GM23338 (cell line): Measurements from ENCODE around the gene CCNK. TPM values are rescaled to one million over a fixed set of nuclear protein-coding genes. Genes with fewer than 3 reads are reported as not detected.

ENCODE experiments used
- ATAC-seq: fragments of 200-7000 bp; cut with Tn5 transposase; 3 replicates; pipeline ENCODE4 v1.9.1; 2020
- DNase-seq: peaks from one replicate; pipeline ENCODE4 v3.0.0-alpha.2; 2015; ENCODE audit warnings: low spot score
- H2AFZ ChIP-seq: fragments of 200-600 bp; sonication (generic); 2 replicates; pipeline ENCODE4 v1.8.0; 2016; ENCODE audit warnings: antibody characterized with exemption, mild to moderate bottlenecking, moderate library complexity
- H3F3A ChIP-seq: fragments of 200-600 bp; sonication (generic); replicated peaks from 2 replicates; pipeline ENCODE4 v1.8.0; 2017; ENCODE audit warnings: antibody characterized with exemption, mixed run types, low read depth
- H3K27ac ChIP-seq: fragments of 200-600 bp; sonication (generic); 2 replicates; pipeline ENCODE4 v1.6.1; 2016; ENCODE audit warnings: low read depth
- H3K27me3 ChIP-seq: fragments of 200-600 bp; sonication (generic); 2 replicates; pipeline ENCODE4 v1.8.0; 2016; ENCODE audit warnings: mild to moderate bottlenecking, mixed run types, moderate library complexity; ENCODE audit not compliant: insufficient read depth
- H3K36me3 ChIP-seq: fragments of 200-600 bp; sonication (generic); 2 replicates; pipeline ENCODE4 v1.8.0; 2016; ENCODE audit warnings: mild to moderate bottlenecking; ENCODE audit not compliant: insufficient read depth
- H3K4me1 ChIP-seq: fragments of 200-600 bp; sonication (generic); 2 replicates; pipeline ENCODE4 v1.8.0; 2016; ENCODE audit warnings: mild to moderate bottlenecking, moderate library complexity; ENCODE audit not compliant: insufficient read depth
- H3K4me2 ChIP-seq: fragments of 200-600 bp; sonication (generic); 2 replicates; pipeline ENCODE4 v1.7.1; 2017; ENCODE audit warnings: mixed run types
- H3K4me3 ChIP-seq: fragments of 200-600 bp; sonication (generic); 2 replicates; pipeline ENCODE4 v1.6.1; 2016; ENCODE audit warnings: mixed run types
- H3K79me2 ChIP-seq: fragments of 200-600 bp; sonication (generic); replicated peaks from 2 replicates; pipeline ENCODE4 v1.8.0; 2017; ENCODE audit warnings: mild to moderate bottlenecking; ENCODE audit not compliant: insufficient read depth
- H3K9me2 ChIP-seq: fragments of 200-600 bp; sonication (generic); 2 replicates; pipeline ENCODE4 v1.8.0; 2017; ENCODE audit not compliant: insufficient read depth
- H4K20me1 ChIP-seq: fragments of 200-600 bp; sonication (generic); replicated peaks from 2 replicates; pipeline ENCODE4 v1.8.0; 2017; ENCODE audit warnings: mild to moderate bottlenecking; ENCODE audit not compliant: insufficient read depth
- H3K27ac Mint-ChIP-seq: 2 replicates; pipeline ENCODE4 v1.8.0; 2020; ENCODE audit warnings: inconsistent platforms, mild to moderate bottlenecking, moderate library complexity, mixed read lengths
- H3K27me3 Mint-ChIP-seq: 3 replicates; pipeline ENCODE4 v1.8.0; 2022; ENCODE audit warnings: low read depth, mild to moderate bottlenecking, moderate library complexity, mixed read lengths, inconsistent platforms; ENCODE audit not compliant: insufficient read depth, poor library complexity
- H3K36me3 Mint-ChIP-seq: 3 replicates; pipeline ENCODE4 v1.8.0; 2021; ENCODE audit warnings: low read depth, mild to moderate bottlenecking, inconsistent platforms, moderate library complexity, mixed read lengths
- H3K4me1 Mint-ChIP-seq: 3 replicates; pipeline ENCODE4 v1.8.0; 2020; ENCODE audit warnings: mild to moderate bottlenecking, inconsistent platforms, mixed read lengths
- H3K4me3 Mint-ChIP-seq: 3 replicates; pipeline ENCODE4 v1.8.0; 2021; ENCODE audit warnings: moderate library complexity, mild to moderate bottlenecking, inconsistent platforms, mixed read lengths
- H3K9me3 Mint-ChIP-seq: 3 replicates; pipeline ENCODE4 v1.8.0; 2020; ENCODE audit warnings: moderate library complexity, mild to moderate bottlenecking, inconsistent platforms, mixed read lengths
- CREB1 ChIP-seq: fragments of 250-450 bp; sonication (Bioruptor Pico); IDR thresholded peaks from 2 replicates; pipeline ENCODE4 v1.5.0; 2020; ENCODE audit warnings: low read depth, mild to moderate bottlenecking, moderate library complexity
- ETS1 ChIP-seq: IDR thresholded peaks from 2 replicates; pipeline ENCODE4 v1.6.1; 2016; ENCODE audit warnings: antibody characterized with exemption
- EZH2 ChIP-seq: fragments of 200-600 bp; sonication (generic); IDR thresholded peaks from one replicate; pipeline ENCODE4 v1.8.0; 2017; ENCODE audit warnings: antibody characterized with exemption, mild to moderate bottlenecking, low read depth; ENCODE audit not compliant: unreplicated experiment
- EZH2phosphoT487 ChIP-seq: fragments of 200-600 bp; sonication (generic); IDR thresholded peaks from one replicate; pipeline ENCODE4 v1.8.1; 2018; ENCODE audit warnings: antibody characterized with exemption; ENCODE audit not compliant: unreplicated experiment
- JUNB ChIP-seq: IDR thresholded peaks from one replicate; pipeline ENCODE4 v1.6.1; 2016; ENCODE audit warnings: antibody characterized with exemption; ENCODE audit not compliant: unreplicated experiment
- NANOG ChIP-seq: IDR thresholded peaks from 2 replicates; pipeline ENCODE4 v1.6.1; 2016; ENCODE audit warnings: antibody characterized with exemption, borderline replicate concordance
- POLR2AphosphoS5 ChIP-seq: IDR thresholded peaks from 2 replicates; pipeline ENCODE4 v1.6.1; 2016; ENCODE audit warnings: antibody characterized with exemption, low read depth
- REST ChIP-seq: IDR thresholded peaks from one replicate; pipeline ENCODE4 v1.6.1; 2018; ENCODE audit warnings: antibody characterized with exemption; ENCODE audit not compliant: unreplicated experiment
- ZNF114 ChIP-seq: fragments of 250-450 bp; sonication (Bioruptor Pico); IDR thresholded peaks from 2 replicates; pipeline ENCODE4 v1.5.0; 2020; ENCODE audit warnings: mild to moderate bottlenecking, moderate library complexity
- ZNF331 ChIP-seq: fragments of 250-450 bp; sonication (Bioruptor Pico); IDR thresholded peaks from 2 replicates; pipeline ENCODE4 v1.5.0; 2020; ENCODE audit warnings: low read depth, mild to moderate bottlenecking, moderate library complexity
- ZNF462 ChIP-seq: fragments of 250-450 bp; sonication (Bioruptor Pico); IDR thresholded peaks from 2 replicates; pipeline ENCODE4 v1.5.0; 2020; ENCODE audit warnings: mild to moderate bottlenecking, moderate library complexity
- polyA plus RNA-seq: library from polyadenylated mRNA; unstranded; fragments of >200 nt; fragmentation: Nextera tagmentation; extraction: Ambion mirVana; gene quantifications from 2 replicates; pipeline ENCODE4 v1.2.1, GENCODE V29; 2016
- total RNA-seq: library from RNA; depleted of rRNA; stranded (reverse); fragments of >200 nt; shearing (Covaris generic); gene quantifications from 2 replicates; pipeline ENCODE4 v1.2.3, GENCODE V29; 2014

CCNK gene
- total and polyA plus RNA-seq, 2 experiments from 2014 or later = 54.0 to 60.6 TPM

DNA sequence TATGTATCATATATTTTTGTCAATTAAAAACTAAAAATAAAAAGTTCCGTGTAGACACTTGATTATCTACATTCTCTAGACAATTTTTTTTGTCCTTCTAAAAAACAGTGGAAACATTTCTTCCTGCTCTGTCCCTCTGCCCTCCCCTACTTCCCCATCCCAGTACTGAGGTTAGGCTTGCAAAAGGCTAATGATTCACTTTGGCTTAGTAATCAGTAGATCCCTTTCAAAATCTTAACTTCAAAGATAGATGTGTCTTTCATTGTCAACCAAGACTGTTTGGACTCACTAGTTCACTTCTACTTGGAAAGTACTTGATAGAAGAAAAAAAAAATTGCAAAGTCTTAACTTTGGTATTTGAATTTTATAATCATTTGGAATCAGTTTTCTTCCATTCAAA is 4.3 kb upstream of the CCNK start:
- H3K4me1 ChIP-seq = peaks cover 26% of the 10 kb centered on the region
- no peak overlapping the region for H3K4me2 ChIP-seq
- no peaks in the 10 kb centered on the region for H3K36me3 ChIP-seq
- Mint-ChIP-seq H3K36me3 (no peaks in the 10 kb centered on the region; the same call in 2 of the 3 replicates), H3K27ac (no peak overlapping the region), H3K27me3 (peaks cover 11% of the 10 kb centered on the region), H3K4me3 (no peak overlapping the region), H3K9me3 (no peaks in the 10 kb centered on the region), H3K4me1 (peaks cover 34% of the 10 kb centered on the region)
- H4K20me1 ChIP-seq = peaks cover 54% of the 10 kb centered on the region
- ATAC-seq (no peak), DNase-seq (no peak)
- no peak overlapping the region for H2AFZ ChIP-seq
- no peak overlapping the region for H3K27ac ChIP-seq
- 0 out of 2 replicates have a peak, but pooled peaks cover 6% of the 10 kb centered on the region for H3F3A ChIP-seq
- no peak overlapping the region for H3K4me3 ChIP-seq
- TF ChIP-seq EZH2phosphoT487 (no peak), JUNB (no peak), ETS1 (no peak), NANOG (no peak), EZH2 (no peak), REST (no peak), CREB1 (CRISPR knock-in tag) (no peak), ZNF114 (no peak), ZNF331 (CRISPR knock-in tag) (no peak), POLR2AphosphoS5 (no peak)
- no peaks in the 10 kb centered on the region for H3K9me2 ChIP-seq
- H3K27me3 ChIP-seq = no peaks in the 10 kb centered on the region
- H3K79me2 ChIP-seq = peaks cover 87% of the 10 kb centered on the region

GRCh38 chr14:99478128-99478527 is 3.1 kb upstream of the CCNK start:
- Mint-ChIP-seq H3K9me3 (no peaks in the 10 kb centered on the region), H3K27me3 (peaks cover 11% of the 10 kb centered on the region), H3K4me1 (peaks cover 37% of the 10 kb centered on the region), H3K36me3 (no peaks in the 10 kb centered on the region; the same call in 2 of the 3 replicates), H3K27ac (no peak overlapping the region), H3K4me3 (no peak overlapping the region; the same call in 2 of the 3 replicates)
- peaks cover 87% of the 10 kb centered on the region for H3K79me2 ChIP-seq
- H3K4me1 ChIP-seq = peaks cover 30% of the 10 kb centered on the region
- no peaks in the 10 kb centered on the region for H3K36me3 ChIP-seq
- no peaks in the 10 kb centered on the region for H3K9me2 ChIP-seq
- no peak overlapping the region for H3K4me2 ChIP-seq
- no peak overlapping the region for H3K4me3 ChIP-seq
- no peak for ATAC-seq
- peaks cover 54% of the 10 kb centered on the region for H4K20me1 ChIP-seq
- 0 out of 2 replicates have a peak, but pooled peaks cover 6% of the 10 kb centered on the region for H3F3A ChIP-seq
- H3K27me3 ChIP-seq = no peaks in the 10 kb centered on the region
- no peak overlapping the region for H3K27ac ChIP-seq
- no peak overlapping the region for H2AFZ ChIP-seq
- DNase-seq = no peak
- TF ChIP-seq EZH2phosphoT487 = no peak
- no peak for TF ChIP-seq JUNB
- TF ChIP-seq ZNF462 (CRISPR knock-in tag) = no peak
- no peak for TF ChIP-seq EZH2
